Endothelial cell of umbilical vein (primary cell): ENCODE data around the gene ST8SIA6. TPM values are rescaled to one million over a fixed set of nuclear protein-coding genes. Genes with fewer than 3 reads are reported as not detected.

Experiments
- BruUV-seq: library from RNA; stranded (reverse); fragments of 400-500 nt; replicated peaks from 2 replicates; lab custom pipeline; 2021; lab: Mats Ljungman, UMichigan
- CTCF ChIA-PET: fragments of 300-600, 350-600 bp; sonication (Branson Sonifier 250); formaldehyde crosslinking; loops from one replicate; lab custom pipeline; 2021; ENCODE audit warnings: antibody characterized with exemption, inconsistent platforms; lab: Charles Lee
- POLR2A ChIA-PET: fragments of 300-600, 350-600 bp; sonication (Branson Sonifier 250); formaldehyde crosslinking; loops from one replicate; lab custom pipeline; 2021; ENCODE audit warnings: antibody characterized with exemption, inconsistent platforms; lab: Charles Lee
- DNase-seq: peaks from one replicate; pipeline ENCODE4 v3.0.0-alpha.2; 2011; ENCODE audit warnings: low read depth, low spot score
- FAIRE-seq: peaks from 2 replicates; lab custom pipeline; 2011; peaks lifted over from hg19 to GRCh38; lab: Jason Lieb, UNC
- H2AFZ ChIP-seq: 2 replicates; pipeline ENCODE4 v1.6.0; 2012; ENCODE audit warnings: low read depth, low read length, control low read depth, inconsistent platforms
- H3K27ac ChIP-seq: 2 replicates; pipeline ENCODE4 v1.5.1; 2011; ENCODE audit warnings: low read depth, mild to moderate bottlenecking, control low read depth, low read length, moderate library complexity; ENCODE audit not compliant: insufficient read depth
- H3K27me3 ChIP-seq, 2 experiments: 2 replicates each; pipeline versions ENCODE4 v1.6.0 to v1.6.1; 2011; ENCODE audit warnings: low read length in 2 of 2, mixed read lengths in 1 of 2; ENCODE audit not compliant: control insufficient read depth in 2 of 2, insufficient read depth in 2 of 2
- H3K36me3 ChIP-seq, 2 experiments: 2 replicates in 1 of 2; 3 replicates in 1 of 2; pipeline ENCODE4 v1.5.1; 2011; ENCODE audit warnings: low read length in 2 of 2, mild to moderate bottlenecking in 1 of 2, moderate library complexity in 1 of 2; ENCODE audit not compliant: control insufficient read depth in 2 of 2, insufficient read depth in 2 of 2; ENCODE audit errors: extremely low read depth in 1 of 2
- H3K4me1 ChIP-seq: 3 replicates; pipeline ENCODE4 v1.5.1; 2011; ENCODE audit warnings: mild to moderate bottlenecking, low read length; ENCODE audit not compliant: control insufficient read depth, insufficient read depth; ENCODE audit errors: extremely low read depth
- H3K4me2 ChIP-seq: 2 replicates; pipeline ENCODE4 v1.6.1; 2011; ENCODE audit warnings: low read length, control low read depth, mixed read lengths; ENCODE audit not compliant: insufficient read depth
- H3K4me3 ChIP-seq, 3 experiments: fragments of 200-600 bp in 1 of 3; sonication (generic), shearing (Covaris generic) in 1 of 3; replicated peaks in 1 of 3; 2 replicates each; pipeline ENCODE4 v1.5.1; 2011 to 2016; ENCODE audit warnings: control low read depth in 3 of 3, low read length in 3 of 3, mild to moderate bottlenecking in 2 of 3, inconsistent platforms in 1 of 3, low read depth in 1 of 3, moderate library complexity in 1 of 3; ENCODE audit not compliant: insufficient read depth in 1 of 3
- H3K79me2 ChIP-seq: 2 replicates; pipeline ENCODE4 v1.6.0; 2012; ENCODE audit warnings: low read length, inconsistent platforms; ENCODE audit not compliant: control insufficient read depth, insufficient read depth
- H3K9ac ChIP-seq: replicated peaks from 2 replicates; pipeline ENCODE3; 2011; ENCODE audit warnings: low read length, control low read depth; ENCODE audit not compliant: insufficient read depth; ENCODE audit errors: extremely low read depth
- H3K9me1 ChIP-seq: replicated peaks from 3 replicates; pipeline ENCODE4 v1.6.0; 2011; ENCODE audit warnings: mild to moderate bottlenecking, low read length; ENCODE audit not compliant: control insufficient read depth, insufficient read depth; ENCODE audit errors: extremely low read depth
- H3K9me3 ChIP-seq: replicated peaks from 2 replicates; pipeline ENCODE4 v1.5.1; 2012; ENCODE audit warnings: low read length, inconsistent platforms; ENCODE audit not compliant: control insufficient read depth, insufficient read depth
- H4K20me1 ChIP-seq: replicated peaks from 2 replicates; pipeline ENCODE3; 2011; ENCODE audit warnings: mild to moderate bottlenecking, low read length; ENCODE audit not compliant: control insufficient read depth, insufficient read depth; ENCODE audit errors: extremely low read depth
- CTCF ChIP-seq, 2 donors: IDR thresholded peaks; 1 replicate in 1 of 2; 2 replicates in 1 of 2; pipeline ENCODE4 v1.5.1; 2011; ENCODE audit warnings: low read length in 2 of 2, mild to moderate bottlenecking in 2 of 2, moderate library complexity in 2 of 2, control low read depth in 1 of 2, inconsistent platforms in 1 of 2, low read depth in 1 of 2; ENCODE audit not compliant: insufficient read depth in 1 of 2; ENCODE audit errors: extremely low read depth in 1 of 2
- EZH2 ChIP-seq: IDR thresholded peaks from 2 replicates; pipeline ENCODE4 v1.6.1; 2012; ENCODE audit warnings: borderline replicate concordance, low read depth, mild to moderate bottlenecking, moderate library complexity, low read length, inconsistent platforms; ENCODE audit not compliant: severe bottlenecking
- FOS ChIP-seq: IDR thresholded peaks from 2 replicates; pipeline ENCODE4 v1.6.1; 2011; ENCODE audit warnings: mild to moderate bottlenecking, low read length, moderate library complexity, borderline replicate concordance; ENCODE audit not compliant: insufficient read depth
- GATA2 ChIP-seq: IDR thresholded peaks from 2 replicates; pipeline ENCODE4 v1.7.0; 2011; ENCODE audit warnings: low read depth, mild to moderate bottlenecking, moderate library complexity, mixed read lengths, low read length; ENCODE audit not compliant: insufficient read length, insufficient read depth
- JUN ChIP-seq: IDR thresholded peaks from 2 replicates; pipeline ENCODE4 v1.6.1; 2011; ENCODE audit warnings: borderline replicate concordance, low read depth; ENCODE audit not compliant: insufficient read length, insufficient read depth
- MAX ChIP-seq: IDR thresholded peaks from 2 replicates; pipeline ENCODE4 v1.6.1; 2011; ENCODE audit not compliant: insufficient read depth, insufficient read length
- MYC ChIP-seq: IDR thresholded peaks from one replicate; pipeline ENCODE4 v1.6.1; 2011; ENCODE audit warnings: mild to moderate bottlenecking, low read depth, low read length
- POLR2A ChIP-seq: IDR thresholded peaks from 2 replicates; pipeline ENCODE4 v1.6.1; 2012; ENCODE audit warnings: low read depth, mild to moderate bottlenecking, control low read depth, low read length
- POLR2AphosphoS5 ChIP-seq: IDR thresholded peaks from 2 replicates; pipeline ENCODE4 v1.6.1; 2012; ENCODE audit warnings: low read depth, mild to moderate bottlenecking, control low read depth, low read length, moderate library complexity; ENCODE audit not compliant: insufficient read depth
- dilution Hi-C: fragments of 300-500 bp; cut with MboI; formaldehyde crosslinking; loops from one replicate; pipeline ENCODE4 v1.15.0; 2019; ENCODE audit warnings: low sequenced_read_pairs; ENCODE audit not compliant: extremely low pct_ligation_motif_present
- intact Hi-C: fragments of 100-400 bp; cut with micrococcal nuclease; formaldehyde crosslinking; loops from one replicate; pipeline ENCODE4 v1.10.0; 2022
- polyA plus RNA-seq, 4 experiments: library from polyadenylated mRNA; depleted of rRNA in 3 of 4; stranded (reverse) in 3 of 4; unstranded in 1 of 4; fragments of >200 nt; gene quantifications; 2 replicates each; pipeline versions ENCODE4 v1.2.1 to v1.2.3, GENCODE V29; 2011 to 2012; ENCODE audit warnings: missing spikeins in 1 of 4
- total RNA-seq: library from RNA; stranded (reverse); gene quantifications from 2 replicates; pipeline ENCODE4 v1.2.3, GENCODE V29; 2021

Gene ST8SIA6
- total and polyA plus RNA-seq, 2 donors (not counting 3 experiments of a cell fraction or from before 2014, with no cell fraction given): 0.40 to 0.51 TPM

GRCh38 chr10:17379151-17379690 lies 75.2 kb downstream of the ST8SIA6 start:
- Histone ChIP-seq H3K27me3 (no peaks in the 10 kb centered on the region), H3K9ac (no peak overlapping the region), H3K4me3 (no peak overlapping the region), H4K20me1 (no peaks in the 10 kb centered on the region), H3K27ac (no peak overlapping the region), H3K9me1 (no peaks in the 10 kb centered on the region), H3K4me2 (no peak overlapping the region), H3K79me2 (no peaks in the 10 kb centered on the region), H2AFZ (no peak overlapping the region), H3K36me3 (no peaks in the 10 kb centered on the region), H3K4me1 (no peaks in the 10 kb centered on the region), H3K9me3 (no peaks in the 10 kb centered on the region)
- dilution Hi-C loops (no loop called here), intact Hi-C loops (no loop called here)
- no peak for FAIRE-seq
- no peak for DNase-seq
- ChIA-PET CTCF (no interaction called here), POLR2A (no interaction called here)
- TF ChIP-seq MAX: no peak
- TF ChIP-seq GATA2: no peak
- no peak for TF ChIP-seq JUN
- TF ChIP-seq POLR2A: no peak
- TF ChIP-seq FOS: no peak
- no peak for TF ChIP-seq POLR2AphosphoS5
- no peak for TF ChIP-seq EZH2
- TF ChIP-seq CTCF (IDR thresholded peaks at IDR 0.05; ENCODE audit: extremely low read depth in 1 of 2, insufficient read depth in 1 of 2, low read depth in 1 of 2, low read length in 2 of 2): no peak
- no peak for TF ChIP-seq MYC
- BruUV-seq: no TSS peak
